Natural killer cell treated with Interleukin-12 subunit alpha and Interleukin-12 subunit beta and Interleukin-15 and Interleukin-18, amount 100 ng/mL, for 72 hours (primary cell): Measurements from ENCODE around the gene FAM136A. TPM values are rescaled to one million over a fixed set of nuclear protein-coding genes. Genes with fewer than 3 reads are reported as not detected.
A peak's percentile ranks its signal among the peaks of the same experiment; 100 is the strongest.
"Not testable (repeated sequence)": the region's sequence is repeated elsewhere in the genome, so short reads cannot be mapped to it uniquely, and the experiment has no call there.

Source experiments
- ATAC-seq, 2 donors: fragments of 150-1000 bp; cut with Tn5 transposase in 1 of 2; sonication (Bioruptor Pico), chemical (Tn5 transposase) in 1 of 2; 2 replicates each; pipeline ENCODE4 v1.10.0; 2021
- DNase-seq: peaks from one replicate; pipeline ENCODE4 v3.0.0; 2022; ENCODE audit warnings: low spot score
- H3K27ac Mint-ChIP-seq, 2 donors: 1 replicate in 1 of 2; 2 replicates in 1 of 2; pipeline ENCODE4 v1.8.0; 2022; ENCODE audit warnings: mixed read lengths in 2 of 2, mild to moderate bottlenecking in 1 of 2, moderate library complexity in 1 of 2
- H3K27me3 Mint-ChIP-seq, 2 donors: 1 replicate in 1 of 2; 2 replicates in 1 of 2; pipeline ENCODE4 v1.8.0; 2022; ENCODE audit warnings: mixed read lengths in 2 of 2
- H3K36me3 Mint-ChIP-seq: one replicate; pipeline ENCODE4 v1.8.0; 2022; ENCODE audit warnings: mixed read lengths
- H3K4me1 Mint-ChIP-seq, 2 donors: 1 replicate in 1 of 2; 2 replicates in 1 of 2; pipeline ENCODE4 v1.8.0; 2022; ENCODE audit warnings: low read depth in 2 of 2, mixed read lengths in 2 of 2, mild to moderate bottlenecking in 1 of 2
- H3K4me3 Mint-ChIP-seq: one replicate; pipeline ENCODE4 v1.8.0; 2022; ENCODE audit warnings: mixed read lengths
- H3K9me3 Mint-ChIP-seq: 2 replicates; pipeline ENCODE4 v1.8.0; 2022; ENCODE audit warnings: mixed read lengths
- total RNA-seq, 2 donors: library from RNA; stranded (reverse); gene quantifications; one replicate each; pipeline ENCODE4 v1.2.3, GENCODE V29; 2022

The FAM136A gene
- total RNA-seq, 2 donors from 2014 or later: 45.5 to 86.2 TPM

DNA sequence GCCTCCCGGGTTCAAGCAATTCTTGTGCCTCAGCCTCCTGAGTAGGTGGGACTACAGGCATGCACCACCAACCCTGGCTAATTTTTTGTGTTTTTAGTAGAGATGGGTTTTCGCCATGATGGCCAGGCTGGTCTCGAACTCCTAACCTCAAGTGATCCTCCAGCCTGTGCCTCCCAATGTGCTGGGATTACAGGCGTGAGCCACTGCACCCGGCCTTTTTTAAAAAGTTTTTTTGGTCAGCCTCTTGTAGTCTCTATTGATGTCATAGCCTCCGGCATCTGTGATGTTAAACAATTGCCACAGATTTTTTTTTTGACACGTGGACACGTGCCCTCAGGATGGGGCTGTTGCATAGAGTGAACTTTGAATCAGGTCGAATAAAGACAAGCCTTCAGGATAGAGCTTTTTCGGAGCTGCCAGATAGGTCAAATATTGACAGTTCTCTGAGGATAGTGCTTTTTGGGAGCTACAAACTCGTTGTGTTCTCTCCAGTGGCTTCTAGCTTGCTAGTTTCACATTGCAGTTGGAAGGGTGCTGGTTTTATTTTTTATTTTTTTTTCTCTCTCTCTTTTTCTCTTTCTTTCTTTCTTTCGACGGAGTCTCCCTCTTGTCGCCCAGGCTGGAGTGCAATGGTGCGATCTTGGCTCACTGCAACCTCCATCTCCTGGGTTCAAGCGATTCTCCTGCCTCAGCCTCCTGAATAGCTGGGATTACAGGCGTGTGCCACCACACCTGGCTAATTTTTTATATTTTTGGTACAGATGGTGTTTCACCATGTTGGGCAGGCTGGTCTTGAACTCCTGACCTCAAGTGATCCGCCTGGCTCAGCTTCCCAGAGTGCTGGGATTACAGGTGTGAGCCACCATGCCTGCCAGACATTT, 32.2 kb downstream of the FAM136A start:
- not testable (repeated sequence) for ATAC-seq, H3K4me3 Mint-ChIP-seq, H3K36me3 Mint-ChIP-seq, DNase-seq, H3K27ac Mint-ChIP-seq, H3K27me3 Mint-ChIP-seq, H3K9me3 Mint-ChIP-seq, H3K4me1 Mint-ChIP-seq

DNA sequence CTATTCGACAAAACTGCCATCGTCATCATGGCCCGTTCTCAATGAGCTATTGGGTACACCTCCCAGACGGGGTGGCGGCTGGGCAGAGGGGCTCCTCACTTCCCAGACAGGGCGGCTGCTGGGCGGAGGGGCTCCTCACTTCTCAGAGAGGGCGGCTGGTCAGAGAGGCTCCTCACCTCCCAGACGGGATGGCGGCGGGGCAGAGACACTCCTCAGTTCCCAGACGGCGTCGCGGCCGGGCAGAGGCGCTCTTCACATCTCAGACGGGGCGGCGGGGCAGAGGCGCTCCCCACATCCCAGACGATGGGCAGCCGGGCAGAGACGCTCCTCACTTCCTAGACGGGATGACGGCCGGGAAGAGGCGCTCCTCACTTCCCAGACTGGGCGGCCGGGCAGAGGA, 34.9 kb downstream of the FAM136A start:
- H3K4me1 Mint-ChIP-seq, H3K36me3 Mint-ChIP-seq, DNase-seq, H3K9me3 Mint-ChIP-seq, H3K27me3 Mint-ChIP-seq, ATAC-seq, H3K27ac Mint-ChIP-seq, H3K4me3 Mint-ChIP-seq: not testable (repeated sequence)

DNA sequence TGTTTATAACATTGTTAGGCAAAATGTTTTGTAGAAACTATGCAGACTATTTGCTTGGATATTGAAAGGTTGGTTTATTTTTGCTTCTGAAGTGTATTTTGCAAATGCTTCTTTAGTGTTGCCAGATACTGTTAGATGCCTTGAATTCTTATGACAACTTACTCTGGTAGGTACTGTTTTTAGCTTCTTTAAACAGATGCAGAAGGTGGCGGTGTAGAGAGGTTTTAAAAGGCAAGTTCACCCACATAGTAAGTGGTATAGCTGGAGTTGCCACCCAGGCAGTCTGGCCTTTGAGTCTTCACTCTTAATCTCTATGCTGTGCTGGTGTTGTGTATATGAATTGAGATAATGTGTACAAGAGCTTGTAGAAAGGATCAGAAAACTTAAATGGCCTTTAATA, 40.4 kb downstream of the FAM136A start:
- Mint-ChIP-seq H3K9me3 (no peaks in the 10 kb centered on the region), H3K36me3 (no peaks in the 10 kb centered on the region), H3K27me3 (no peaks in the 10 kb centered on the region), H3K4me1 (peaks cover 4 to 13% of the 10 kb centered on the region in 2 donors), H3K4me3 (no peak overlapping the region), H3K27ac (no peak overlapping the region)
- no peak for ATAC-seq
- no peak for DNase-seq

DNA sequence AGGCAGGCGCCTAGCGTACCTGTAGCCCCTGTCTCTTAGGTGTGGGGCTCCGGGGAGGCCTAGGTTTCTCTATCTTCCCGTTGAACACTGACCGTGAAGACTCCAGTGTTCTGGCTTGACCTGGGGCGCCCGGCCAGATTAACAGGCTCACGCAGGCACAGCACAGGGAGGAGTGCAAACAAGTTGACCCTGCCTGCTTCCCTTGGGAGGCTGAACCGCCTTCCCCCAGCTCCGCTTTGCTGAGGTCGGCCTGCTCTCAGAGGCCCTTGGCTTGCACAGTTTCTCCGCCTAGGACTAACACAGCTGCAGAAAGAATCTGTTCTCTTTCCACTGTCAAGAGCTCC, 43.4 kb downstream of the FAM136A start:
- ATAC-seq (no peak), DNase-seq (no peak)
- Mint-ChIP-seq H3K9me3 (no peaks in the 10 kb centered on the region), H3K36me3 (no peaks in the 10 kb centered on the region), H3K4me3 (peak overlapping the region; percentile 89), H3K27ac (no peak overlapping the region), H3K4me1 (peaks cover 4 to 13% of the 10 kb centered on the region in 2 donors), H3K27me3 (no peaks in the 10 kb centered on the region)

DNA sequence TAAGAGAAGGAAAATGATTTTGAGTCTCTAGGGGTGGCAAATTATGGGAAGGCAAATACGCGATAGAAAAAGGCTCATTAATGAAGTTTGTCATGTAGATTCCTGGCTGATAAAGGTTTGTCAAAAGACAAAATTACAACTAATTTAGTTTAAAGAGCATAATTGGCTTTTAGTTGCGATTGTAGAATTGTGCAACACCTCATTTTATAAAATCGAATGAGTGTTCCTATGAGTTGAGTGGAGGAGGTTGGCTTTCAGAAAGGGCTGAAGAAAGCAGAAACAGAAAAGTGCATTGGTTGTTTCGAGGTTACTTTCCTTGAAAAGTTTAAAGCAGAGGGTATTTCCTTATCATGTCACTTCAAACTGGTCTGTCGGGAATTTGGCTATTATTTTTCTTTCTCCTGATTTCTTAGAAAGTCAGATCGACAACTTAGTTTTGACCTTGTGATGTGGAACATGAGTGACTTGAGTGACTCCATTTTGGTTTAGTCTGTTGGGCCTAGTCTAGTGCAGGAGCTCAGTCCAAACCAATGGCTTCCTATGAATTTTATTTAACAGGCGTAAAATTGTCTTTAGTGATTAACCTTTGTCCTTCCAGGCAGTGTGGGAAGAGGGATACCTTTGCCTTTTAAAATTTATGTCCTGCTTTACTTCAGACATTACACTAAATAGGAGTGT, 46.1 kb downstream of the FAM136A start:
- Mint-ChIP-seq H3K27me3 (no peaks in the 10 kb centered on the region), H3K4me1 (peaks cover 4 to 13% of the 10 kb centered on the region in 2 donors), H3K27ac (no peak overlapping the region), H3K4me3 (peak overlapping the region; percentile 38), H3K9me3 (no peaks in the 10 kb centered on the region), H3K36me3 (no peaks in the 10 kb centered on the region)
- DNase-seq: no peak
- no peak for ATAC-seq

DNA sequence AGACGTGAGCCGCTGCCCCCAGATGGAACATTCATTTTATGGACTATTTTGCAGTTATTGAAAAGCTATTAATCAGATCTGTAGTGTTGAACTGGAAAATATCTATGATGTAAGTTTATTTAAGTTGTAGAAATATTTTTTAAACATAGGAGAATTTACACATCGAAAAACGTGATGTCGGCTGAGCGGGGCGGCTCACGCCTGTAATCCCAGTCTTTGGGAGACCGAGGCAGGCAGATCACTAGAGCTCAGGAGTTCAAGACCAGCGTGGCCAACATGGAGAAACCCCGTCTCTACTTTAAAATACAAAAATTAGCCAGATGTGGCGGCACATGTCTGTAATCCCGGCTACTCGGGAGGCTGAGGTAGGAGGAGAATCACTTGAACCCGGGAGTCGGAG, 51.4 kb downstream of the FAM136A start:
- Mint-ChIP-seq H3K27ac (no peak overlapping the region), H3K4me1 (peaks cover 11 to 21% of the 10 kb centered on the region in 2 donors), H3K9me3 (no peaks in the 10 kb centered on the region), H3K36me3 (peaks cover 11% of the 10 kb centered on the region), H3K4me3 (no peak overlapping the region), H3K27me3 (no peaks in the 10 kb centered on the region)
- no peak for ATAC-seq
- DNase-seq: no peak

DNA sequence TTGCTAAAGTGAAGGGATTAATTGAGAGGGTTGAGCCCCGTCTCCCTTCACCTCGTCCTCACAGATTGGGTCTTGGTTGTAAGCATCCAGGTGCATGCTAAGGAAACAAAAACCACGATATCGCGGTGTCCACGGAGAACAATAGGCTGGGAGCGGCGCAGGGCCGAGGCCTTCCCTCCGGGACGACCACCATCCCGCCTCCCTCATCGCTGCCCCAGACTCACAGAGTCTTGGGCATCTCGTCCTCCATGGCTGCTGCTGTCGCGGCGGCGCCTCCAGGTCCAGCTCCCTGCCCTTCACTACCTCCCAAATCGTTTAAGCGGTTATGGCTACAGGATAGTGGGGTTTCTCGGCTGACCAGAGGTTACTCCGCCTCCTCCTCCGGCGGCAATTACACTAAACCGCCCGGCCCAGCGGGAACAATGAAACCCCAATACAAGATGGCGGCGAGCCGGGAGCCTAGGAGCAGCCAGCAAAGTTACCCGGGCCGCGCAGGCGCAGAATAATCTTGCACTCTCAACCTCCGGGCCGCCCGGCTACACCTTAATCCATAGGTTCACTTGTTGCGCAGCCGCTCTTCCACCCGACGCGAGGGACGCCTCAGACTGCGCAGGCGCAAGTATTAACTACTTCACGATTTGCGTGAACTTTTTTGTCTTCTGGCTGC, 53.6 kb downstream of the FAM136A start, which contains the start of gene TIA1:
TIA1 (minus strand) TSS at position 448 of the 667 bp plus-strand sequence; CDS start at position 250, 198 bp downstream.
- Mint-ChIP-seq H3K36me3 (peaks cover 11% of the 10 kb centered on the region), H3K4me3 (peak within 1 kb of the TSS; percentile 98), H3K27ac (peak within 1 kb of the TSS; percentile 94), H3K4me1 (peaks cover 18 to 30% of the 10 kb centered on the region in 2 donors), H3K27me3 (no peaks in the 10 kb centered on the region), H3K9me3 (no peaks in the 10 kb centered on the region)
- DNase-seq: peak; percentile 99
- peak; percentile 99 for ATAC-seq

DNA sequence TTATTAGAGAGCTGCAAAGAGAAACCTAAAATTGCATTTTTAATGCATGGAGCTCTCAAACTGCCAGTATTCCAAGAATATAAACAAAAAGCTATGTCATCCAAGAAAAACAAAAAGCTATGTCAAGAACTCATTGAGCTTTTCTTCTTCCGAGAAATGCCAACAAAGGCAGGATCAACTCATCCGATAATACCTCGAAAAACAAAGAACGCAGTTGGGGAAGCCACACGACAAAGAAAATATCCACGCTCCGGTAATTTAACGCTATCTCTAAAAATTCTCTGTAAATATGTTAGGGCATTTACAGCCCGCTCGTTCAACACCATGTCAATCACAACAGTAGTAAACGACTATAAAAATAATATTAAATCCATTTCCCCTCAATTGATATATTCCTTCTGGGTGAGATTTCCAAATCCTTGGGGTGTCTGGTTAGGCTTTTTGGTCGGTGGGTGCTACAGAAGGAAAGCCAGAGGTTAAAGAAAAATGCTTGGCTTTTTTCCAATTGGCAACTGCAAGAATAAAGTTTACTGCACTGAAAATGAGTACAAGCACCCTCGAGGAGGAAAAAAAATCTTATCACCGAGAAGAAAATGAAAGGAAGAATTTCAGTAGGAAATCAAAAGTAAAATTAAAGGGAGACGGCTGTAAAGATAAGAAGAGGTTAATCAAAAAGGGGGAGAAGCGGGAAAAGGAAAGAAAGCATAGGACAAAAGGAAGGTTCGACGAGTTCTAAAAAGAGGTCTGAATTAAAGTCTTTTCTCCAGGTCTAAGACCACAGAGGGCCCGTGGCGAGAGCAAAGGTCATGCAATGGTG, 54.3 kb downstream of the FAM136A start:
- Mint-ChIP-seq H3K4me1 (peaks cover 19 to 30% of the 10 kb centered on the region in 2 donors), H3K9me3 (no peaks in the 10 kb centered on the region), H3K36me3 (peaks cover 11% of the 10 kb centered on the region), H3K27me3 (no peaks in the 10 kb centered on the region), H3K27ac (peak overlapping the region; percentile 94), H3K4me3 (peak overlapping the region; percentile 98)
- ATAC-seq (no peak), DNase-seq (no peak)

Other genes with a start within 250 kb of the FAM136A start
- 100 to 1,000 TPM; 357 to 363 TPM for gene PCBP1, start 214.6 kb downstream of the FAM136A start, total RNA-seq
- gene C2orf42, start 111.0 kb downstream of the FAM136A start, total RNA-seq: 10 to 100 TPM; 24.3 to 26.1 TPM
- gene TIA1, start 53.4 kb downstream of the FAM136A start, total RNA-seq: 100 to 1,000 TPM; 103 to 125 TPM
- 10 to 100 TPM; 11.5 to 14.1 TPM for gene PCYOX1, start 43.9 kb downstream of the FAM136A start, total RNA-seq
- gene SNRPG, start 8.3 kb downstream of the FAM136A start, total RNA-seq: 100 to 1,000 TPM; 226 to 244 TPM